H1 (cell line): ENCODE data around the gene CDADC1. TPM values are rescaled to one million over a fixed set of nuclear protein-coding genes. Genes with fewer than 3 reads are reported as not detected.

Experiments
- FOSL1 ChIP-seq: IDR thresholded peaks from 2 replicates; pipeline ENCODE4 v1.6.1; 2011; ENCODE audit warnings: mild to moderate bottlenecking, low read depth, low read length, moderate library complexity; ENCODE audit not compliant: insufficient read depth
- HDAC2 ChIP-seq, 2 experiments: fragments of 300-600 bp in 1 of 2; sonication (generic) in 1 of 2; IDR thresholded peaks; 2 replicates each; pipeline ENCODE4 v1.6.1; 2011 to 2012; ENCODE audit warnings: low read depth in 2 of 2, low read length in 2 of 2, mild to moderate bottlenecking in 2 of 2, moderate library complexity in 2 of 2, borderline replicate concordance in 1 of 2, inconsistent platforms in 1 of 2
- PHF8 ChIP-seq: fragments of 200-600 bp; sonication (generic); conservative IDR thresholded peaks from 2 replicates; pipeline ENCODE4 v1.7.1; 2012; ENCODE audit warnings: low read depth, mild to moderate bottlenecking, inconsistent platforms, low read length, moderate library complexity
- TBP ChIP-seq: IDR thresholded peaks from 2 replicates; pipeline ENCODE4 v1.6.1; 2011; ENCODE audit warnings: low read depth, low read length, improper control_type of control experiment
- polyA plus RNA-seq, 7 experiments: library from polyadenylated mRNA; depleted of rRNA in 3 of 7; stranded (reverse) in 5 of 7; unstranded in 2 of 7; fragments of >200 nt in 5 of 7; fragments of 200-250 nt in 2 of 7; gene quantifications; 1 replicate in 5 of 7; 2 replicates in 1 of 7; 4 replicates in 1 of 7; pipeline versions ENCODE4 v1.2.1 to v1.2.3, GENCODE V29; 2011 to 2013; ENCODE audit warnings: missing spikeins in 2 of 7, mixed read lengths in 2 of 7
- total RNA-seq: library from RNA; stranded (reverse); fragmentation: NEBNext Ultra II Directional; extraction: Animal tissue kit (Norgen Biotek cat#: 25700); gene quantifications from 2 replicates; pipeline ENCODE4 v1.2.1, GENCODE V29; 2021

Gene CDADC1
- total and polyA plus RNA-seq, 2 of the 8 experiments (the other 6 are each of a cell fraction or from before 2014, with no cell fraction given), result 0.98 to 2.7 TPM

- TF ChIP-seq HDAC2 (IDR thresholded peaks at IDR 0.05; ENCODE audit: borderline replicate concordance in 1 of 2, low read depth in 2 of 2, low read length in 2 of 2) (no peak), TBP (no peak), FOSL1 (no peak), PHF8 (no peak)
- TF ChIP-seq, all 59 proteins: peak for 0
These were observed 61.2 kb downstream of the CDADC1 start (continued) for GRCh38 chr13:49308921-49309408.
